DOHH2 (cell line): ENCODE data around the gene DHRS4L2.
"Not testable (repeated sequence)": the region's sequence is repeated elsewhere in the genome, so short reads cannot be mapped to it uniquely, and the experiment has no call there.

Experiments used
- H3F3A ChIP-seq: fragments of 200-600 bp; sonication (generic), shearing (Covaris generic); 2 replicates; pipeline ENCODE4 v1.6.0; 2016; ENCODE audit warnings: antibody characterized with exemption, mild to moderate bottlenecking; ENCODE audit not compliant: control insufficient read depth, insufficient read depth
- H3K27ac ChIP-seq: fragments of 200-600 bp; sonication (generic); 2 replicates; pipeline ENCODE4 v1.5.1; 2014; ENCODE audit warnings: low read depth, mild to moderate bottlenecking, low read length, moderate library complexity
- H3K27me3 ChIP-seq: fragments of 200-600 bp; sonication (generic); 2 replicates; pipeline ENCODE4 v1.6.1; 2014; ENCODE audit warnings: mild to moderate bottlenecking, low read length, mixed read lengths; ENCODE audit not compliant: control insufficient read depth
- H3K36me3 ChIP-seq: fragments of 200-600 bp; sonication (generic); 2 replicates; pipeline ENCODE4 v1.6.1; 2014; ENCODE audit warnings: mild to moderate bottlenecking, low read length, moderate library complexity, mixed read lengths; ENCODE audit not compliant: control insufficient read depth
- H3K4me1 ChIP-seq: fragments of 200-600 bp; sonication (generic); 2 replicates; pipeline ENCODE4 v1.6.1; 2014; ENCODE audit warnings: mild to moderate bottlenecking, low read length, mixed read lengths; ENCODE audit not compliant: control insufficient read depth
- H3K4me2 ChIP-seq: fragments of 200-600 bp; sonication (generic); 2 replicates; pipeline ENCODE4 v1.6.0; 2014; ENCODE audit warnings: mild to moderate bottlenecking, low read length, moderate library complexity
- H3K4me3 ChIP-seq: fragments of 200-600 bp; sonication (generic); 2 replicates; pipeline ENCODE4 v1.5.1; 2014; ENCODE audit warnings: mild to moderate bottlenecking, low read length, mixed read lengths
- H3K79me2 ChIP-seq: fragments of 200-600 bp; sonication (generic); 2 replicates; pipeline ENCODE4 v1.6.1; 2014; ENCODE audit warnings: mild to moderate bottlenecking, low read length, mixed read lengths; ENCODE audit not compliant: control insufficient read depth
- H3K9me2 ChIP-seq: fragments of 200-600 bp; sonication (generic); replicated peaks from 2 replicates; pipeline ENCODE4 v1.6.1; 2014; ENCODE audit warnings: mild to moderate bottlenecking, low read length, mixed read lengths; ENCODE audit not compliant: control insufficient read depth
- H3K9me3 ChIP-seq: fragments of 200-600 bp; sonication (generic); 2 replicates; pipeline ENCODE4 v1.6.1; 2014; ENCODE audit warnings: antibody characterized with exemption, low read length, mixed read lengths; ENCODE audit not compliant: control insufficient read depth, insufficient read depth
- H4K20me1 ChIP-seq: fragments of 200-600 bp; sonication (generic); 2 replicates; pipeline ENCODE4 v1.6.0; 2014; ENCODE audit warnings: low read depth, mild to moderate bottlenecking, antibody characterized with exemption, low read length, moderate library complexity; ENCODE audit not compliant: control insufficient read depth, insufficient read depth
- CTCF ChIP-seq: fragments of 200-600 bp; sonication (generic); IDR thresholded peaks from one replicate; pipeline ENCODE4 v1.5.1; 2014; ENCODE audit warnings: antibody characterized with exemption, mild to moderate bottlenecking, low read depth, low read length; ENCODE audit not compliant: poor library complexity, severe bottlenecking

Gene DHRS4L2

GRCh38 chr14:24019944-24020343, 31.2 kb downstream of the DHRS4L2 start:
- H3K27ac ChIP-seq, H3K79me2 ChIP-seq, H3K9me3 ChIP-seq, H3K4me1 ChIP-seq, H3K27me3 ChIP-seq, H4K20me1 ChIP-seq, H3F3A ChIP-seq, H3K4me3 ChIP-seq, H3K36me3 ChIP-seq, H3K4me2 ChIP-seq, H3K9me2 ChIP-seq: not testable (repeated sequence)
- TF ChIP-seq CTCF = peak; percentile 19

GRCh38 chr14:24020520-24020919, 31.8 kb downstream of the DHRS4L2 start:
- H3K79me2 ChIP-seq, H3K27ac ChIP-seq, H3K4me3 ChIP-seq, H3F3A ChIP-seq, H3K9me3 ChIP-seq, H4K20me1 ChIP-seq, H3K27me3 ChIP-seq, H3K36me3 ChIP-seq, H3K4me2 ChIP-seq, H3K4me1 ChIP-seq, H3K9me2 ChIP-seq: not testable (repeated sequence)

GRCh38 chr14:24024939-24025418, 36.2 kb downstream of the DHRS4L2 start:
- H3K9me3 ChIP-seq, H3K79me2 ChIP-seq, H3K4me2 ChIP-seq, H4K20me1 ChIP-seq, H3K27me3 ChIP-seq, H3K36me3 ChIP-seq, H3K27ac ChIP-seq, H3K4me1 ChIP-seq, H3K4me3 ChIP-seq, H3K9me2 ChIP-seq, H3F3A ChIP-seq: not testable (repeated sequence)

GRCh38 chr14:24029687-24030086, 41.0 kb downstream of the DHRS4L2 start:
- not testable (repeated sequence) for H4K20me1 ChIP-seq, H3F3A ChIP-seq, H3K4me3 ChIP-seq, H3K27ac ChIP-seq, H3K9me2 ChIP-seq, H3K27me3 ChIP-seq, H3K4me1 ChIP-seq, H3K79me2 ChIP-seq, H3K4me2 ChIP-seq, H3K36me3 ChIP-seq
- H3K9me3 ChIP-seq = peaks cover 11% of the 10 kb centered on the region; the same call in 1 of the 2 replicates

- not testable (repeated sequence) for H3K4me1 ChIP-seq, H3K79me2 ChIP-seq, H3K27ac ChIP-seq, H3K4me3 ChIP-seq, H3K9me2 ChIP-seq, H3F3A ChIP-seq, H3K4me2 ChIP-seq, H4K20me1 ChIP-seq, H3K27me3 ChIP-seq, H3K36me3 ChIP-seq
- H3K9me3 ChIP-seq = peaks cover 11% of the 10 kb centered on the region; the same call in 1 of the 2 replicates
Measured at GRCh38 chr14:24031331-24031730, 42.6 kb downstream of the DHRS4L2 start.
